KMS-11 (cell line): ENCODE measurements around the gene LGALS12.

Experiments used
- H2AFZ ChIP-seq: fragments of 200-600 bp; sonication (generic); 2 replicates; pipeline ENCODE4 v1.6.1; 2016; ENCODE audit warnings: antibody characterized with exemption, mixed run types, low read depth
- H3K27ac ChIP-seq: fragments of 200-600 bp; sonication (generic); 2 replicates; pipeline ENCODE4 v1.6.1; 2016; ENCODE audit warnings: mild to moderate bottlenecking, mixed run types
- H3K27me3 ChIP-seq: fragments of 200-600 bp; sonication (generic); 2 replicates; pipeline ENCODE4 v1.6.1; 2017; ENCODE audit warnings: mild to moderate bottlenecking, low read depth, mixed run types, moderate library complexity; ENCODE audit not compliant: insufficient read depth
- H3K36me3 ChIP-seq: fragments of 200-600 bp; sonication (generic); 2 replicates; pipeline ENCODE4 v1.6.1; 2017; ENCODE audit warnings: mild to moderate bottlenecking, mixed run types; ENCODE audit not compliant: insufficient read depth
- H3K4me1 ChIP-seq: fragments of 200-600 bp; sonication (generic); 2 replicates; pipeline ENCODE4 v1.6.1; 2016; ENCODE audit warnings: mild to moderate bottlenecking, low read depth, mixed run types; ENCODE audit not compliant: poor library complexity, severe bottlenecking
- H3K4me2 ChIP-seq: fragments of 200-600 bp; sonication (generic); 2 replicates; pipeline ENCODE4 v1.7.0; 2016; ENCODE audit warnings: mild to moderate bottlenecking, mixed run types
- H3K4me3 ChIP-seq: fragments of 200-600 bp; sonication (generic); IDR thresholded peaks from 2 replicates; pipeline ENCODE4 v1.6.1; 2017; ENCODE audit warnings: low read depth, low read length, mixed read lengths; ENCODE audit not compliant: insufficient read depth
- H3K79me2 ChIP-seq: fragments of 200-600 bp; sonication (generic); 2 replicates; pipeline ENCODE4 v1.6.1; 2016; ENCODE audit warnings: low read depth, mixed run types; ENCODE audit not compliant: insufficient read depth
- H3K9ac ChIP-seq: fragments of 200-600 bp; sonication (generic); 2 replicates; pipeline ENCODE4 v1.6.1; 2016; ENCODE audit warnings: mild to moderate bottlenecking, mixed run types
- H4K20me1 ChIP-seq: fragments of 200-600 bp; sonication (generic); 2 replicates; pipeline ENCODE4 v1.6.1; 2016; ENCODE audit warnings: mild to moderate bottlenecking, mixed run types; ENCODE audit not compliant: insufficient read depth
- CTCF ChIP-seq: fragments of 200-600 bp; sonication (generic); conservative IDR thresholded peaks from 2 replicates; pipeline ENCODE4 v1.6.1; 2017; ENCODE audit warnings: low read depth, mild to moderate bottlenecking, antibody characterized with exemption, low read length, moderate library complexity, mixed read lengths

Gene LGALS12

GRCh38 chr11:63532117-63532516, 26.2 kb downstream of the LGALS12 start:
- H3K27me3 ChIP-seq: no peaks in the 10 kb centered on the region
- H3K27ac ChIP-seq: no peak overlapping the region; the same call in 1 of the 2 replicates
- no peaks in the 10 kb centered on the region for H4K20me1 ChIP-seq
- H3K4me1 ChIP-seq: peaks cover 74% of the 10 kb centered on the region
- H3K36me3 ChIP-seq: no peaks in the 10 kb centered on the region
- no peak for TF ChIP-seq CTCF
- H3K4me3 ChIP-seq: no peak overlapping the region
- H3K9ac ChIP-seq: no peak overlapping the region
- no peak overlapping the region for H2AFZ ChIP-seq
- peak overlapping the region; percentile 90 for H3K4me2 ChIP-seq
- H3K79me2 ChIP-seq: no peaks in the 10 kb centered on the region

- peak overlapping the region; percentile 90 for H3K4me2 ChIP-seq
- no peak overlapping the region for H3K9ac ChIP-seq
- peak overlapping the region; percentile 80 for H3K27ac ChIP-seq
These were observed 27.1 kb downstream of the LGALS12 start for GRCh38 chr11:63532799-63533475.

GRCh38 chr11:63534076-63534475, 28.2 kb downstream of the LGALS12 start:
- Histone ChIP-seq H3K4me1 (peaks cover 88% of the 10 kb centered on the region), H3K79me2 (no peaks in the 10 kb centered on the region), H3K36me3 (no peaks in the 10 kb centered on the region), H3K27me3 (no peaks in the 10 kb centered on the region), H4K20me1 (no peaks in the 10 kb centered on the region), H3K4me2 (peak overlapping the region; percentile 90), H3K4me3 (no peak overlapping the region), H3K9ac (peak overlapping the region; percentile 48; the same call in 1 of the 2 replicates), H2AFZ (peak overlapping the region; percentile 11; the same call in 1 of the 2 replicates), H3K27ac (peak overlapping the region; percentile 80)
- no peak for TF ChIP-seq CTCF

More at GRCh38 chr11:63532799-63533475, 27.1 kb downstream of the LGALS12 start:
- Histone ChIP-seq H3K4me1 (peaks cover 82% of the 10 kb centered on the region), H2AFZ (0 out of 2 replicates have a peak overlapping the region, but pooled peaks have one; percentile 32), H4K20me1 (no peaks in the 10 kb centered on the region), H3K4me3 (no peak overlapping the region), H3K79me2 (no peaks in the 10 kb centered on the region), H3K36me3 (no peaks in the 10 kb centered on the region), H3K27me3 (no peaks in the 10 kb centered on the region)
- no peak for TF ChIP-seq CTCF

- peak overlapping the region; percentile 80 for H3K27ac ChIP-seq
- peak overlapping the region; percentile 48; the same call in 1 of the 2 replicates for H3K9ac ChIP-seq
- H3K27me3 ChIP-seq: no peaks in the 10 kb centered on the region
- TF ChIP-seq CTCF: no peak
- peak overlapping the region; percentile 11; the same call in 1 of the 2 replicates for H2AFZ ChIP-seq
- H3K36me3 ChIP-seq: no peaks in the 10 kb centered on the region
- no peak overlapping the region for H3K4me3 ChIP-seq
- peak overlapping the region; percentile 90 for H3K4me2 ChIP-seq
- H3K4me1 ChIP-seq: peaks cover 81% of the 10 kb centered on the region
- H4K20me1 ChIP-seq: no peaks in the 10 kb centered on the region
- no peaks in the 10 kb centered on the region for H3K79me2 ChIP-seq
These were observed 29.1 kb downstream of the LGALS12 start for GRCh38 chr11:63534895-63535461.
